BE2C (cell line): ENCODE results near the gene CMTR1. TPM values are rescaled to one million over a fixed set of nuclear protein-coding genes. Genes with fewer than 3 reads are reported as not detected.

Experiments
- DNase-seq: peaks from one replicate; pipeline ENCODE4 v3.0.0-alpha.2; 2020
- H3K27me3 ChIP-seq: fragments of 250-450 bp; sonication (Bioruptor Pico); 2 replicates; pipeline ENCODE4 v1.5.1; 2020; ENCODE audit warnings: mild to moderate bottlenecking
- H3K36me3 ChIP-seq: fragments of 250-450 bp; sonication (Bioruptor Pico); 2 replicates; pipeline ENCODE4 v1.5.1; 2020; ENCODE audit warnings: mild to moderate bottlenecking
- H3K4me1 ChIP-seq: fragments of 250-450 bp; sonication (Bioruptor Pico); 2 replicates; pipeline ENCODE4 v1.5.1; 2020
- H3K4me3 ChIP-seq: 2 replicates; pipeline ENCODE4 v1.5.1; 2011; ENCODE audit warnings: low read depth, low read length
- H3K9me3 ChIP-seq: fragments of 250-450 bp; sonication (Bioruptor Pico); 2 replicates; pipeline ENCODE4 v1.5.1; 2020
- CTCF ChIP-seq: IDR thresholded peaks from 2 replicates; pipeline ENCODE4 v1.5.1; 2012; ENCODE audit warnings: mild to moderate bottlenecking, low read depth, low read length
- polyA plus RNA-seq: library from polyadenylated mRNA; unstranded; fragments of >200 nt; gene quantifications from one replicate; pipeline ENCODE4 v1.2.1, GENCODE V29; 2012; ENCODE audit warnings: low read depth, missing spikeins; ENCODE audit not compliant: insufficient read length, insufficient read depth

The CMTR1 gene
- polyA plus RNA-seq = 39.5 TPM

DNA sequence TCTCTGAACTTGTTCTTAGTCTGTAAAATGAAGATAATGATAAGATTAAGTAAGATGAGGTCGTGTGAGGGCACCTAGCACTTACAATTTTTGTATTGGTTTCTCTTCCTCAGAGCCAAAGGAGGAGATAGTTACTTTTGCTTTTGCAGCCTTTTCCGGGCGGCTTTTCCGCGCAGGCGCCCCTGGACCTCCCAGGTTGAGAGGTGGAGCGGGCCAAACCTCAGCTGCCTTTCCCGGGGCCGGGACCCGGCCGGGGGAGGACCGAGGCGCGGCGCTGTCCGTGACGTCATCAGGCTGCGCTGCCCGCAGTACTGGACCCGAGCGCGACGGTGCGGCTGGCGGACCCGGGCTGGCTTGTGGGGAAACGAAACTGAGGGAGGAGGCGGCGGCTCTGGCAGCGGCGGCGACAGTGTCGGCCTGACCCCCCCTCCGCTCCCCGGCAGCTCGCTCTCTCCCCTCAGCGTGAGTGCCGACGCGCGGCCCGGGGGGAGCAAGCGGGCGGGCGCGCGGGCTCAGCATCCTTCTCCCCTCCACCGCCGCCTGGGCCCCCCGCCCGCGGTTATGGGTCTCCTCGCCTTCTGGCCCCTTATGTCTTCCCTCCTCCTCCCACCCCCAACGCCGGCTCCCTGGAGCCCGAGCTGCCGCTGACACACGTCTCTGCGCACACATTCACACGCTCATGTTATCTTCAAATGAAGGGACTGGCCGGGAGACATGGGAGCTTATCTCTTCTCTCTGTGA lies at the start of gene CMTR1:
TSS of gene CMTR1 (plus strand) at position 306 of the 741 bp plus-strand sequence. CDS start 2,409 bp downstream, outside the sequence.
- Histone ChIP-seq H3K27me3 (no peaks in the 10 kb centered on the region), H3K9me3 (no peaks in the 10 kb centered on the region), H3K4me1 (no peaks in the 10 kb centered on the region; the same call in 1 of the 2 replicates), H3K36me3 (peaks cover 16% of the 10 kb centered on the region), H3K4me3 (peak within 1 kb of the TSS; percentile 96)
- TF ChIP-seq CTCF = no peak
- DNase-seq = peak; percentile 96

DNA sequence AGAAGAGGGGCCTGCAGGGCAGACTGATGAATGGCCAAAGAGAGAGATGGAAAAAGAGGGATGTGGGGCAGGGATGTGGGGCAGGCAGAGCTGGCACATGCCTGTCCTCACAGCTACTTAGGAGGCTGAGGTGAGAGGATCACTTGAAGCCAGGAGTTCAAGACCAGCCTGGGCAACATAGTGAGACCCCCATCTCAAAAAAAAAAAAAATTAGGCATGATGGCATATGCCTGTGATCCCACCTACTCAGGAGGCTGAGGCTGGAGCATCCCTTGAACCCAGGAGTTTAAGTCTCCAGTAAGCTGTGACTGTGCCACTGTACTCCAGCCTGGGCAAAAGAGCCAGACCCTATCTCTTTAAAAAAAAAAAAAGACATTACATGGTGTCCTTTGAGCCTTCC lies 44.4 kb upstream of the CMTR1 start:
- no peak overlapping the region for H3K4me3 ChIP-seq
- peaks cover 22% of the 10 kb centered on the region for H3K36me3 ChIP-seq
- no peaks in the 10 kb centered on the region for H3K9me3 ChIP-seq
- no peak for DNase-seq
- TF ChIP-seq CTCF = no peak
- H3K4me1 ChIP-seq = peaks cover 8% of the 10 kb centered on the region
- H3K27me3 ChIP-seq = no peaks in the 10 kb centered on the region

DNA sequence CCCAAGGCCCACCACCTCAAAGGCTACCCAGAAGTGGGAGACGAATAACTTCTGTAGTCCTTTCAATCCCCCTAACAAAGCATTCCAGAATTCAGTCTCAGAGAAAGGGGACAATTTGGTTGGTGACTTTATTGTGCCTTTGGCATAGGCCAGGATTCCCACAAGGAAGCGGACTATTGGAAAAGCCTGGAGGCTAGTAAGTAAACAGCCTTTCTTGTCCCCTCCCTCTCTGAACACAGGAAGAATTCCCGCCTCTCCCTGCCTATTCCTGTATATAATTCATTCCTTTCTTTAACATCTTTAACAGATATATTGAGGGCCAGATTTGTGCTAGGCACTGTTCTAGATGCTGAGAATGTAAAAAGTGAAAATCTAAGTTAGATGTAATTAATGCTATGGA lies 43.2 kb upstream of the CMTR1 start:
- no peak overlapping the region for H3K4me3 ChIP-seq
- peaks cover 9% of the 10 kb centered on the region for H3K4me1 ChIP-seq
- peaks cover 25% of the 10 kb centered on the region for H3K36me3 ChIP-seq
- no peak for TF ChIP-seq CTCF
- no peaks in the 10 kb centered on the region for H3K9me3 ChIP-seq
- H3K27me3 ChIP-seq = no peaks in the 10 kb centered on the region
- no peak for DNase-seq

DNA sequence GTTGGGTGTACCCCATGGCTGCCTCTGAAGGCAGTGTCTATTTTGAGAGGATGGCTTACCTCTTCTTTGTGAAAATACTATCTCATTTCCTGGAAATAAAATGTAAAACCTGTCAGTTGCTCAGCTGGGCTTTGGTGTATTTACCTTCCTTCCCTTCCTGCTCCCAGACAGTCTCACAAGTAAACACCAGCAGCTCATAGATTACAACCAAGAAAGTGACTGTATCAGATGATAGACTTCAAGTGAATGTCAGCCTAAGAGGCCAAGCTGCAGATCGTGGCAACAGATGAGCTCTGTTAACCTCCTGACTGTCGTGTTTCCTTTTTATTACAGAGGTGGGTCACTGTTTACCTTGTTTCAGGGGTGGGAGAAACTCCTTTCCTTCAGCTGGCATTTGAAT lies 41.9 kb upstream of the CMTR1 start:
- no peaks in the 10 kb centered on the region for H3K9me3 ChIP-seq
- no peaks in the 10 kb centered on the region for H3K27me3 ChIP-seq
- H3K4me3 ChIP-seq = no peak overlapping the region
- H3K36me3 ChIP-seq = peaks cover 30% of the 10 kb centered on the region
- DNase-seq = no peak
- no peak for TF ChIP-seq CTCF
- H3K4me1 ChIP-seq = peaks cover 9% of the 10 kb centered on the region

GRCh38 chr6:37392821-37393220 lies 40.2 kb upstream of the CMTR1 start:
- no peak overlapping the region for H3K4me3 ChIP-seq
- H3K9me3 ChIP-seq = no peaks in the 10 kb centered on the region
- H3K36me3 ChIP-seq = peaks cover 30% of the 10 kb centered on the region
- H3K27me3 ChIP-seq = no peaks in the 10 kb centered on the region
- no peak for DNase-seq
- no peak for TF ChIP-seq CTCF
- peaks cover 9% of the 10 kb centered on the region for H3K4me1 ChIP-seq

DNA sequence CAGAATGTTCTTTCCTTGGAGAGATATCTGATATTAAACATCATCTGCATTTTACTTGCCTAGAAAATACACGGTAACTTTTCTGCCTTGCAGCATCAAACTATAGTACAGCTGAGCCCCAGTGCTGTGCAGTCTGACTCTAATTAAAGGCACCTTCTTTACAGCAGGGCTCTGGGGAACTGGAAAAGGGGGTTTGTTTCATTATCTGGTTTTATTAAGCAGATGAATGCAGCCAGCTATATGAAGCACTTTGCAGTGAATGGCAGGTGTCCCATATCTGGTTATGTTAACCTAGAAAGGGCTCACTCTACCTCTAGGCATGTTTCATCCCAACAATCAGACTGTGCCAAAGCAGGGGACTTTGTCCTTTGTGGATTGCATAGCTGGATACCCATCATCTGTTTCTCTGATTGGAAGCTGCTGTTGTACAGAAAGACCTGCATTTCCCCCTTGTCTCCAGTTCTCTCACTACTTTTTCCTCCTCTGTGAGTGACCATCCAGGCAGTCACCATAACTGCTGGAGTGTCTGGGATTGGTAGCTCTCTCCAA lies 39.6 kb upstream of the CMTR1 start:
- Histone ChIP-seq H3K4me1 (peaks cover 9% of the 10 kb centered on the region), H3K9me3 (no peaks in the 10 kb centered on the region), H3K27me3 (no peaks in the 10 kb centered on the region), H3K36me3 (peaks cover 30% of the 10 kb centered on the region), H3K4me3 (no peak overlapping the region)
- TF ChIP-seq CTCF = no peak
- no peak for DNase-seq
